K562 (cell line): ENCODE results near the gene TP73. TPM values are rescaled to one million over a fixed set of nuclear protein-coding genes. Genes with fewer than 3 reads are reported as not detected.
A peak's percentile ranks its signal among the peaks of the same experiment; 100 is the strongest.

Source experiments
- ATAC-seq: fragments of 200-7000 bp; cut with Tn5 transposase; 3 replicates; pipeline ENCODE4 v1.9.1; 2020; ENCODE audit warnings: moderate library complexity
- BruUV-seq: library from RNA; stranded (reverse); fragments of 400-500 nt; replicated peaks from 2 replicates; lab custom pipeline; 2021; lab: Mats Ljungman, UMichigan
- CTCF ChIA-PET: fragments of 300-600 bp; formaldehyde crosslinking; extraction: SDS; loops from one replicate; lab custom pipeline; 2021; ENCODE audit warnings: low intra/inter-chr PET ratio; lab: Yijun Ruan, JAX
- POLR2A ChIA-PET: fragments of 300-600, 350-650 bp; sonication (Branson Sonifier 250); formaldehyde crosslinking; extraction: SDS; loops from one replicate; lab custom pipeline; 2021; ENCODE audit warnings: antibody characterized with exemption, inconsistent platforms; lab: Yijun Ruan, JAX
- DNase-seq, 4 experiments: peaks; one replicate each; pipeline versions ENCODE4 v3.0.0 to v3.0.0-alpha.2; 2011 to 2018; ENCODE audit warnings: low spot score in 3 of 4, mixed read lengths in 3 of 4; ENCODE audit errors: extremely low read depth in 1 of 4
- FAIRE-seq: peaks from 2 replicates; lab custom pipeline; 2011; peaks lifted over from hg19 to GRCh38; lab: Jason Lieb, UNC
- H2AFZ ChIP-seq: 2 replicates; pipeline ENCODE4 v1.6.0; 2011; ENCODE audit warnings: low read depth, low read length, control low read depth, inconsistent platforms
- H3K27ac ChIP-seq: fragments of 200-600 bp; 3 replicates; pipeline ENCODE4 v1.8.0; 2011; ENCODE audit warnings: low read depth, mild to moderate bottlenecking, control low read depth, inconsistent platforms, low read length, moderate library complexity, mixed read lengths; ENCODE audit errors: extremely low read depth
- H3K27me3 ChIP-seq, 2 experiments: fragments of 300-600 bp in 1 of 2; 2 replicates in 1 of 2; 3 replicates in 1 of 2; pipeline versions ENCODE4 v1.6.0 to v1.8.0; 2011; ENCODE audit warnings: inconsistent platforms in 2 of 2, low read length in 2 of 2, mild to moderate bottlenecking in 1 of 2, mixed read lengths in 1 of 2, moderate library complexity in 1 of 2; ENCODE audit not compliant: control insufficient read depth in 2 of 2, insufficient read depth in 2 of 2
- H3K36me3 ChIP-seq: fragments of 300-600 bp; 3 replicates; pipeline ENCODE4 v1.8.0; 2011; ENCODE audit warnings: mild to moderate bottlenecking, low read length, inconsistent platforms; ENCODE audit not compliant: control insufficient read depth, insufficient read depth
- H3K4me1 ChIP-seq, 2 experiments: fragments of 200-600 bp in 1 of 2; replicated peaks in 1 of 2; 2 replicates in 1 of 2; 3 replicates in 1 of 2; pipeline versions ENCODE4 v1.5.1 to v1.8.0; 2011; ENCODE audit warnings: inconsistent platforms in 2 of 2, low read length in 2 of 2, mild to moderate bottlenecking in 1 of 2, mixed read lengths in 1 of 2, moderate library complexity in 1 of 2; ENCODE audit not compliant: control insufficient read depth in 2 of 2, insufficient read depth in 2 of 2
- H3K4me2 ChIP-seq: 2 replicates; pipeline ENCODE4 v1.6.1; 2011; ENCODE audit warnings: low read length, control low read depth, inconsistent platforms, mixed read lengths; ENCODE audit not compliant: insufficient read depth
- H3K4me3 ChIP-seq: fragments of 200-600 bp; sonication (generic), shearing (Covaris generic); 2 replicates; pipeline ENCODE4 v1.5.1; 2016; ENCODE audit warnings: control low read depth, inconsistent platforms
- H3K79me2 ChIP-seq: fragments of 200-600 bp; 3 replicates; pipeline ENCODE4 v1.8.0; 2011; ENCODE audit warnings: low read length, inconsistent platforms; ENCODE audit not compliant: control insufficient read depth, insufficient read depth
- H3K9ac ChIP-seq, 2 experiments: 2 replicates each; pipeline versions ENCODE4 v1.6.0 to v1.6.1; 2011; ENCODE audit warnings: low read depth in 2 of 2, low read length in 2 of 2, control low read depth in 1 of 2, inconsistent platforms in 1 of 2, mild to moderate bottlenecking in 1 of 2, mixed read lengths in 1 of 2; ENCODE audit not compliant: insufficient read depth in 1 of 2
- H3K9me1 ChIP-seq: one replicate; pipeline ENCODE4 v1.6.0; 2011; ENCODE audit warnings: inconsistent platforms, mild to moderate bottlenecking, low read length, moderate library complexity; ENCODE audit not compliant: control insufficient read depth, insufficient read depth
- H3K9me3 ChIP-seq: replicated peaks from 2 replicates; pipeline ENCODE4 v1.5.1; 2011; ENCODE audit warnings: low read depth, low read length, inconsistent platforms; ENCODE audit not compliant: control insufficient read depth, insufficient read depth
- H4K20me1 ChIP-seq: replicated peaks from 2 replicates; pipeline ENCODE4 v1.6.1; 2011; ENCODE audit warnings: low read length, inconsistent platforms, mixed read lengths; ENCODE audit not compliant: control insufficient read depth, insufficient read depth
- CHD4 ChIP-seq: fragments of 200-600 bp; sonication (generic); IDR thresholded peaks from 3 replicates; pipeline ENCODE4 v1.6.1; 2012; ENCODE audit warnings: low read depth, mild to moderate bottlenecking, mixed read lengths, low read length, inconsistent platforms; ENCODE audit not compliant: insufficient read depth, insufficient replicate concordance, poor library complexity, severe bottlenecking
- GABPB2 ChIP-seq: fragments of 250-450 bp; sonication (Bioruptor Pico); conservative IDR thresholded peaks from 2 replicates; pipeline ENCODE4 v1.5.1; 2021; ENCODE audit warnings: mild to moderate bottlenecking
- KLF10 ChIP-seq: fragments of 250-450 bp; sonication (Bioruptor Pico); IDR thresholded peaks from 2 replicates; pipeline ENCODE4 v1.6.1; 2021; ENCODE audit warnings: matching md5 sums
- MAX ChIP-seq: sonication (generic); formaldehyde crosslinking; IDR thresholded peaks from 2 replicates; pipeline ENCODE4 v1.9.0; 2022; ENCODE audit warnings: mild to moderate bottlenecking, missing genetic modification reagents
- RAD51 ChIP-seq: fragments of 450-650 bp; IDR thresholded peaks from 2 replicates; pipeline ENCODE4 v1.7.1; 2016; ENCODE audit warnings: low read depth, mild to moderate bottlenecking, borderline replicate concordance
- RBFOX2 ChIP-seq: fragments of 200-400 bp; formaldehyde crosslinking; IDR thresholded peaks from 2 replicates; pipeline ENCODE4 v1.6.1; 2017; ENCODE audit warnings: low read depth, mild to moderate bottlenecking, low read length, moderate library complexity
- RNF219 ChIP-seq: fragments of 250-450 bp; sonication (Bioruptor Pico); IDR thresholded peaks from 2 replicates; pipeline ENCODE4 v1.5.0; 2022; ENCODE audit warnings: mild to moderate bottlenecking
- SMARCC2 ChIP-seq: fragments of 450-650 bp; IDR thresholded peaks from 2 replicates; pipeline ENCODE4 v1.6.1; 2017; ENCODE audit warnings: antibody characterized with exemption, moderate library complexity, mild to moderate bottlenecking, low read depth
- ZNF318 ChIP-seq, 2 experiments: fragments of 450-650 bp; IDR thresholded peaks; 2 replicates each; pipeline ENCODE4 v1.6.1; 2016; ENCODE audit warnings: mild to moderate bottlenecking in 2 of 2, borderline replicate concordance in 1 of 2, low read depth in 1 of 2, moderate library complexity in 1 of 2
- WGBS: fragments of 100-300 bp; shearing (Covaris generic); methylation state at CpG from one replicate; pipeline ENCODE4 v1.1.6; 2016; ENCODE audit warnings: low coverage, mixed read lengths; ENCODE audit not compliant: insufficient coverage; ENCODE audit errors: missing lambda C conversion rate; 5-methylcytosine and 5-hydroxymethylcytosine counted together
- in situ Hi-C: fragments of 300-500 bp; cut with MboI; formaldehyde crosslinking; loops from 4 replicates; pipeline ENCODE4 v1.15.0; 2018; ENCODE audit warnings: inconsistent platforms, mixed read lengths
- intact Hi-C: fragments of 100-400 bp; cut with micrococcal nuclease; formaldehyde crosslinking; loops from 2 replicates; pipeline ENCODE4 v1.14.2; 2022
- polyA plus RNA-seq, 8 experiments: library from polyadenylated mRNA; depleted of rRNA in 4 of 8; stranded (reverse) in 5 of 8; unstranded in 3 of 8; fragments of >200 nt; fragmentation: Nextera tagmentation in 2 of 8; fragmentation: Illumina TruSeq in 1 of 8; extraction: Ambion mirVana in 2 of 8; extraction: Trizol in 1 of 8; gene quantifications; 2 replicates each; pipeline versions ENCODE4 v1.2.1 to v1.2.3, GENCODE V29; 2011 to 2014; ENCODE audit warnings: inconsistent platforms in 1 of 8, missing spikeins in 1 of 8
- total RNA-seq, 7 experiments: library from RNA; depleted of rRNA in 6 of 7; stranded (reverse); fragments of >200 nt in 6 of 7; fragmentation: Illumina TruSeq in 2 of 7; extraction: Trizol in 2 of 7; gene quantifications; 2 replicates each; pipeline versions ENCODE4 v1.2.1 to v1.2.3, GENCODE V29; 2011 to 2021; ENCODE audit warnings: low replicate concordance in 1 of 7

Gene TP73
- total and polyA plus RNA-seq, 9 of the 15 experiments (the other 6 are each of a cell fraction or from before 2014, with no cell fraction given), result 0.07 to 1.6 (median 0.40) TPM; not detected in 2

- Histone ChIP-seq H3K79me2 (no peaks in the 10 kb centered on the region), H3K9me3 (no peaks in the 10 kb centered on the region), H3K36me3 (peaks cover 28% of the 10 kb centered on the region; the same call in 1 of the 3 replicates), H3K9me1 (no peaks in the 10 kb centered on the region), H3K4me1 (peaks cover 10 to 25% of the 10 kb centered on the region in 2 experiments; a peak in 4 of 5 replicates), H3K27me3 (peaks cover 5 to 22% of the 10 kb centered on the region in 2 experiments; a peak in 4 of 5 replicates), H3K27ac (peak overlapping the region; percentile 44; the same call in 2 of the 3 replicates), H3K9ac (peak overlapping the region; percentile 55 to 91), H2AFZ (peak overlapping the region; percentile 79), H3K4me2 (peak overlapping the region; percentile 90), H3K4me3 (peak overlapping the region; percentile 95), H4K20me1 (no peaks in the 10 kb centered on the region)
- DNase-seq (peak; percentile 81 to 87 (median 82)), ATAC-seq (peak; percentile 78), FAIRE-seq (peak; percentile 90)
- in situ Hi-C loops (no loop called here), intact Hi-C loops (loop anchor here (5.0 kb wide), 1 partner anchor 97 kb away; no protein-coding TSS in a partner anchor)
- CTCF ChIA-PET, result interaction anchor here (0.6 kb wide), 1 partner anchor 99 kb away, joined by 3 read pairs; no protein-coding TSS in a partner anchor
- WGBS, result 1% methylated on average over 26 of the region's 71 CpGs
- POLR2A ChIA-PET, result interaction anchor here (1.5 kb wide), 1 partner anchor 10 kb away, joined by 4 read pairs; no protein-coding TSS in a partner anchor
- no TSS peak for BruUV-seq
- no peak for TF ChIP-seq RAD51
- TF ChIP-seq SMARCC2, result no peak
- TF ChIP-seq CHD4, result no peak
- no peak for TF ChIP-seq GABPB2
- TF ChIP-seq KLF10 (CRISPR knock-in tag), result no peak
- TF ChIP-seq ZNF318 (IDR thresholded peaks at IDR 0.05; ENCODE audit: borderline replicate concordance in 1 of 2, low read depth in 1 of 2), result no peak
- no peak for TF ChIP-seq MAX (CRISPR knock-in tag)
- TF ChIP-seq RNF219 (CRISPR knock-in tag), result no peak
- peak; percentile 54; the same call in 1 of the 2 replicates for TF ChIP-seq RBFOX2
These were observed 27.0 kb upstream of the TP73 start for GRCh38 chr1:3625151-3625907.
